ENCODE data around the gene VASP. TPM values are rescaled to one million over a fixed set of nuclear protein-coding genes. Genes with fewer than 3 reads are reported as not detected.

Gene VASP
- total RNA-seq: 100 to 1,000 TPM; 218 to 260 TPM
- long read RNA-seq, transcript VASP-201 (13 exons, 2,305 nt): major isoform, 16 of 83 reads
- long read RNA-seq, partial matches to known transcripts: 52 of 83 reads
- long read RNA-seq, other reads (novel, unspliced or antisense): 15 of 83 reads

DNA sequence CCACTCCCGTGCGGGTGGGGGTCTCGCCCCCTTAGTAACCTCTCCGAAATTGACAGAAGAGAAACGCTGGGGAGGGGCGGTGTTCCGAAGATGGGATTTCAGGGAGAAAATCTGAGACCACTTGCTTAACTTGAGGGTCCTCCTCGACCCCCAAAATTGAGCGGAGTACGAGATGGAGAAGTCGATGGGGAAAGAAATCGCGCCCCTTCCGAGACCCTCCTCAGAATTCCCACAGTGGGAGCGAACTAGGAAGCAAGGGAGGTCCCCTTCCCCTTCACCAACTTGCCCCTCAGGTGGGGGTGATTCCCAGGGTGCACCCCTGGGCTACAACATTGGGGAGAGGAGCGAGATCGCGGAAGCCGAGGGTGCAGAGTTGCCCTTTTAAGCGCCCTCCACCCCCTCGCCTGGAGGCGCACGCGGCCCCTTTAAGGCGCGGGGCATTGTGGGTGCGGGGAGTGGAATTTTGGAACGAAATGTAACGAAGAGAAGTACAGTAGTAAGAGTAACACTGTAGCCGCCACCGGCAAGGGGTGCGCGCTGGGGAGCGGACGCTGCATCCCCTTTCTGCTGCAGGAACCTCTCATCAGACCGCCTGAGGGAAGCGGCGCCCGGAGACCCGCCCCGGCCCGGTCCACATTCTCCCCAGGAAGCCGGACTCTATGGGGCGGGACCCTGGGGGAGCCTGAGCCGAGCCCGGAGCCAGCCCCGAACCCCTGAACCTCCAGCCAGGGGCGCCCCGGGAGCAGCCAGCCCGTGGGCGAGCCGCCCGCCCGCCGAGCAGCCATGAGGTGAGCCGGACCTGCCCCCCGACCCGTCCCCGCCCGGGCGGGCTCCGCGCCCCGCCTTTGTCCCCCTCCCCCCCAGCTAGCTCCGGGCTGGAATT, at the start of gene VASP:
TSS of gene VASP (plus strand) at position 491 of the 883 bp plus-strand sequence. CDS start at position 784, 293 bp downstream.
- DNase-seq (peak; percentile 91 to 94), ATAC-seq (peak; percentile 67)
- intact Hi-C loops (cut with DNase I, micrococcal nuclease): no loop called here

DNA sequence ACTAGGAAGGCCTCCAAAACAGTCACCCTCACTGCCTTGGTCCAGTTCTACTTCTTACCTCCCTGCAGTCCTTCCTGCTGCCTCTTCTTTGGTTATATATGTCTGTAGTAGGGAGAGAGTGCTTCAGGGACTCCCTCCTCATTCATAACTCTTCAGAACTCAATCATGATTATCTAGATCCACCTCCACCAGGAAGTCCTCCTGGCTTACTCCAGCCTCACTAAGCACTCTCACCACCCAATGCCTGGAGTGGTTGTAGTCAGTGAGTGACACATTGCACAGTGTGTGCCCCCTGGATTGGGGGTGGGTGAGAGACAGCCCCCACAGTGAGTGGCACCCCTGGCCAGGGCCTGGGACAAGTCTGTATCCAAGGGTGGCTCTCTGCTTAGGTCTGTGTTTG, 49.5 kb upstream of the VASP start:
- no peak for DNase-seq
- ATAC-seq: no peak
- intact Hi-C loops (cut with DNase I, micrococcal nuclease): no loop called here

DNA sequence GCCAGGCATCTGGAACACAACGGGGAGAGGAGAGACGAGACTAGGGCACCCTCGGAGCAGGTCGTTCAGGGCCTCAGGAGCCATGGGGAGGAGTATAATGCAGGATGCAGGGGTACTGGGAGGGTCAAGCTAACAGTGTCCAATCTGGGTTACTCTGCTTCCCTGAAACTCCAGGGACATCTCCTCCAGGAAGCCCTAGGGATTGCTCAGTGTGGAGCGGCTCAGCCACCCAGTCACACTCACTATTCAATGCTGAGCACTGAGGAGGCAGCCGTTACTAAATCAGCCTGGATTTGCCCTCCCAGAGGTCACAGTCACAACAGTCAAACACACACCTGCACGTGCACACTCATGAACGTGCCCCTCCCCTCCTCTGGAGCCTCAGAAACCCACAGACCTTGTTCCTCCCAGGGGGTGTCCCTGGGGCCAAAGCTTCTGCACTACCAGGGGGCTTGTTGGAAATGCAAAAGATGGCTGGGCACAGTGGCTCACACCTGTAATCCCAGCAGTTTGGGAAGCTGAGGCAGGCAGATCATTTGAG, 46.4 kb upstream of the VASP start:
- ATAC-seq: no peak
- intact Hi-C loops (cut with DNase I, micrococcal nuclease): no loop called here

DNA sequence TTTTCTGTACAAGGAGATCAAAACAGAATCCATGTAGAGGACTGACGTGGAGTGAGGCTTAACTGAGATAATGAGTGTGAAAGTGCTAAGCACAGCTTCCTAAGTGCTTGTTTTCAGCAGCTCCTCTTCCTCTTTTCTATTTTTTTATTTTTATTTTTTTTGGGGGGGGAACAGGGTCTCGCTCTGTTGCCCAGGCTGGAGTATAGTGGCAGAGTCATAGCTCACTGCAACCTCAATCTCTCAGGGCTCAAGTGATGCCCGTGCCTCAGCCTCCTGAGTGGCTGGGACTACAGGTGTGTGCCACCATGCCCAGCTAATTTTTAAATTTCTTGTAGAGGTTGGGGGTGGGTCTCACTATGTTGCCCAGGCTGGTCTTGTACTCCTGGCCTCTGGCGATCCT, 45.1 kb upstream of the VASP start:
- ATAC-seq (no peak), DNase-seq (no peak)
- intact Hi-C loops (cut with DNase I, micrococcal nuclease): no loop called here

More for the DNA sequence above, 46.4 kb upstream of the VASP start:
- no peak for DNase-seq

DNA sequence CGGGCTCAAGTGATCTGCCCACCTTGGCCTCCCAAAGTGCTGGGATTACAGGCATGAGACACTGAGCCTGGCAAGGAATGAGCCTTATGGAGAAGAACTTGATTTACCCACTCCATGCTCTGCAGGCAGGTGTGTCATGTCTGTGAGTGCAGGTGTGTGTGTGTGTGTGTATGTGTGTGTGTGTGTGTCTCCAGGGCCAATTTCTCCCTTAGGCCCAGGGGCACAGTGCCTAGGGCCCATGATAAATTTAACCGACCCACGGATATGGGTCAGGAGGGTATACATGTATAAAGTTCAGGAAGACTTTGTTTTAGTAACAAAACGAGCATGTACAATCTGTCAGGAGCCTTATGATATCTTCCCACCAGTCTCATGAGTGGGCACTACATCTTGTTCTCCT, 44.0 kb upstream of the VASP start:
- DNase-seq (no peak), ATAC-seq (no peak)
- intact Hi-C loops (cut with DNase I, micrococcal nuclease): no loop called here

DNA sequence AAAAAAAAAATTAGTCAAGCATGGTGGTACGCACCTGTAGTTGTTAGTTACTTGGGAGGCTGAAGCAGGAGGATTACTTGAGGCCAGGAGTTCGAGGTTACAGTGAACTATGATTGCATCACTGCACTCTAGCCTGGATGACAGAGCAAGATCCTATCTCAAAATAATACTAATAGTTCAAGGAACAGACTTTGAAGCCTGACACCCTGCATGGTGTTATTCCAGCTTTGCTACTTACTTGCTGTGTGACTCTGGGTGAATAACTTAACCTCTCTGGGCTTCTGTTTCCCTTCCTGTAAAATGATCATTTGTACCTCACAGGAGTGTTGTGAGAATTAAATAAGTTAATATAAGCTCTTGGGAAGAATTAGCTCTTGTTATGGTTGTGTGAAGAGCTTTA, 43.0 kb upstream of the VASP start:
- DNase-seq (no peak), ATAC-seq (no peak)
- intact Hi-C loops (cut with DNase I, micrococcal nuclease): no loop called here

DNA sequence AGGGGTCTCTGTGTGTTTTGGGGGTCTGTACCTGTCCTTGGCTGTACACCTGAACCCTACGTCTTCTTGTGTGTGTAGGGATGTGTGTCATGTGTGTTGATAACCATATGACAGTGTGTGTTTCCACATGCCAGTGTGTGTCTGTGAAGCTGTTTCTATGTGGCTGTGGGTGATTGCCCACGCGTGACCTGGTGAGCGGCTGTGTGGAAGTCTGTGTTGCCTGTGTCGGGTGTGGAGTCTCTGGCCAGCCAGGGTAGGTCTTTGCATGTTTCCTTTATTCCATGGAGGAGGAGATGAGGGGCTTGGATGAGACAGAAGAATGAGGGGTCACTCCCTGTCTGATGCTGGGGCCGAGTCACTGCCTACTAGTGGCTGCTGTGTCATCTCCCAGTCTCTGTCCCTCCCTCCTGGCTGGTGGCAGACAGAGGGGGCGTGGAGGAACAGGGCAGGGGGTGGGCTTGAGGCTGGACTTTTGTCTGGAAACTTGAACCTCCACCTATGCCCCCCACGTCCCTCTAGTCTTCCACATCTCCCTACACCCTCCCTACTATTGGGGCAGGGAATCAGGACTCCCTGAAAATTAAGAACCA, 42.3 kb upstream of the VASP start:
- ATAC-seq: no peak
- DNase-seq: no peak
- intact Hi-C loops (cut with DNase I, micrococcal nuclease): no loop called here

DNA sequence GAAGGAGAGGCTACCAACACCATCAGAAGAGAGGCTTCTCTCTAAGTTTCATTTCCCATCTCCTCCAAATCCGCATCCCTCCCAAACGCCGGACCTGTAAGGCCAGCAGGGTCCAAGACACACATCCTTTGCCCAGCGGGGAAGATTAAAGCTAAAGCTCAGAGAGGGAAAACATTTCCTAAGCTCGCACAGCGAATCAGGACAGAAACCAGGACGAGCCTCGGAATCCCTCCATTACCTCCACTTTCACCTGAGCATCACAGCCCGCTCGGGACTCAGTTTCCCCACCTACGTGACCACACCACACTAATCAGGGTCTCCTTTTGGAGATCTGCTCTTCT, 40.2 kb upstream of the VASP start:
- intact Hi-C loops (cut with DNase I, micrococcal nuclease): no loop called here
- DNase-seq: no peak
- no peak for ATAC-seq

DNA sequence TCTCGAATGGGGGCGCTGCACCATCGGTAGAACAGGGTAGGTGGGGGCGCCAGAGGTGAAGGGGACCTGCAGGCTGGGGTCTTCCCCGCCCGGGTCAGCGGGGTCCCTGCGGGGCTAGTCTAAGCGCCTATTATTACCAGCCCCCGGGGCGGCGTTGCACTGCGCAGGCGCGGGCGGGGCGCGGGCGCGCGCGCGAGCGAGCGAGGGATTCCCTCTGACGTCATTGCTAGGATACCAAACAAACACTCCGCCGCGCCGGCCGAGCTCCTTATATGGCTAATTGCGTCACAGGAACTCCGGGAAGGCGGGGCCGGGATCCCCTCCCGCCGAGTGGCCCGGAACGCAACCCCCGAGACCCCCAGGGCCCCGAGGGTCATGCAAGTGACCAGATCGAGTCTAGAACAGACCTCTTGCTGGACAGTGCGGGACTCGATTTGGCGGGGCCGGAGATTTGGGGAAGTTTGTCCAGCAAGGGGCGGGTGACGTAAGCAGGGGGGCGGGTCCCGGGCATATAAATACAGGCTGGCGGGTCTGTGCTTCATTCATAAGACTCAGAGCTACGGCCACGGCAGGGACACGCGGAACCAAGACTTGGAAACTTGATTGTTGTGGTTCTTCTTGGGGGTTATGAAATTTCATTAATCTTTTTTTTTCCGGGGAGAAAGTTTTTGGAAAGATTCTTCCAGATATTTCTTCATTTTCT, 39.7 kb upstream of the VASP start, which contains the start of gene FOSB:
TSS of gene FOSB (plus strand) at position 541 of the 703 bp plus-strand sequence. CDS start 591 bp downstream, outside the sequence.
- intact Hi-C loops (cut with DNase I, micrococcal nuclease): no loop called here
- peak; percentile 68 for ATAC-seq
- peak; percentile 94 to 96 for DNase-seq

DNA sequence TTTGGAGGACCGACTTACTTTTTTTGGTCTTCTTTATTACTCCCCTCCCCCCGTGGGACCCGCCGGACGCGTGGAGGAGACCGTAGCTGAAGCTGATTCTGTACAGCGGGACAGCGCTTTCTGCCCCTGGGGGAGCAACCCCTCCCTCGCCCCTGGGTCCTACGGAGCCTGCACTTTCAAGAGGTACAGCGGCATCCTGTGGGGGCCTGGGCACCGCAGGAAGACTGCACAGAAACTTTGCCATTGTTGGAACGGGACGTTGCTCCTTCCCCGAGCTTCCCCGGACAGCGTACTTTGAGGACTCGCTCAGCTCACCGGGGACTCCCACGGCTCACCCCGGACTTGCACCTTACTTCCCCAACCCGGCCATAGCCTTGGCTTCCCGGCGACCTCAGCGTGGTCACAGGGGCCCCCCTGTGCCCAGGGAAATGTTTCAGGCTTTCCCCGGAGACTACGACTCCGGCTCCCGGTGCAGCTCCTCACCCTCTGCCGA, 39.1 kb upstream of the VASP start:
- intact Hi-C loops (cut with DNase I, micrococcal nuclease): no loop called here
- ATAC-seq (no peak), DNase-seq (peak in 1 of 2 donors; percentile 53)

DNA sequence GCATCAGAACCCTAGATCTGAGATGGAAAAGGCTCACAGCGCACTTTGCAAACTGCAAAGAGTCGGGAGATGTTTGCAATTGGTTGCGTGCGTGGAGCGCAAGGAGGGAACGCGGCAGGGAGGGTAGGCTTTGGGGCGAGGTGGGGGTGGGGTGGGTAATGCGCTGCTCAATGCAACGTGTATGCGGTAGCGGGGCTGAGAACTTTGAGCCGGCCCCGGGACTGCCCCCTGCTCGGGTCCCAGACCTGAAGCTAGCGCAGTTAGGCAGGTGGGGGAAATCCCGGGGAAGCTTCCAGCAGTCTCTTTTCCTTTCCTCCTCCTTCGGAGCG, 38.5 kb upstream of the VASP start:
- intact Hi-C loops (cut with DNase I, micrococcal nuclease): no loop called here
- no peak for DNase-seq
- ATAC-seq: peak; percentile 28

DNA sequence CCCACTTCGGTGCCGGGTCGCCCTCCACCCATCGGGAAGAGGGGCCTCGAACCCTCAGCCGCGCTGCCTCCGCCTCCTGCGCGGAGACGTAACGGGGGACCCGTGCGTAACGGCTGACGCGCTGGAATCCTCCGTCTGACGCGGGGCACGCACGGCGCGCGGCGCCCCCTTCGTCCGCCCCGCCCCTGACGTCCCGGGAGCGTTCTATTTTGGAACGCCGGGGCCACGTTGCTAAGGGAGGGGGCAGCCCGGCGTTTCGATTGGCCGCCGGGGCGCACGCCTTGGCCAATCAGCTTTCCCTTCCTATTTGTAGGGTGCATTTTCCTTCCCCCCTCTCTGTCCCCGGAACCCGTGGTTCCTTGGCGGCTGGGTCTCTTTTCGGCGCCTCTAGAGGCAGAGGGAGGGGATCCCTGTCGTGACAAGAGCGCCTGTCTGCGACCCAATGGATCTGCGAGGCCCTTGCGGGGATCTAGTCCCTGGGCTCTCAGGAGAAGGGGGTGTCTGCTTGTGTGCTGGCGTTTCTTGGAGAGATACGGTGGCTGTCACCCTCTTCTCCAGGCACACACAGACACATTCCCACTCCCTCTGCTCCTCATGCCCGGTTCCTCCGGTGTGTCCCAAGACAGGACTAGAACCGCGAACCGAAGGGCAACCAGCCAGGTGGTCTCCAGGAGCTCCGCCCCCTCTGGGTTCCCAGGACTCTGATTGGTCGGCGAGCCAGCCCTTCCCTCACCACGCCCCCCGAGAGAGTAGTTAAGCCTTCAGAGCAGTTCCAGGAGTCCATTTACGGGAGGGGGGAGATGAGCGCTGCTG, 37.9 kb upstream of the VASP start:
- intact Hi-C loops (cut with DNase I, micrococcal nuclease): no loop called here
- ATAC-seq (peak; percentile 83), DNase-seq (peak; percentile 92 to 94)

DNA sequence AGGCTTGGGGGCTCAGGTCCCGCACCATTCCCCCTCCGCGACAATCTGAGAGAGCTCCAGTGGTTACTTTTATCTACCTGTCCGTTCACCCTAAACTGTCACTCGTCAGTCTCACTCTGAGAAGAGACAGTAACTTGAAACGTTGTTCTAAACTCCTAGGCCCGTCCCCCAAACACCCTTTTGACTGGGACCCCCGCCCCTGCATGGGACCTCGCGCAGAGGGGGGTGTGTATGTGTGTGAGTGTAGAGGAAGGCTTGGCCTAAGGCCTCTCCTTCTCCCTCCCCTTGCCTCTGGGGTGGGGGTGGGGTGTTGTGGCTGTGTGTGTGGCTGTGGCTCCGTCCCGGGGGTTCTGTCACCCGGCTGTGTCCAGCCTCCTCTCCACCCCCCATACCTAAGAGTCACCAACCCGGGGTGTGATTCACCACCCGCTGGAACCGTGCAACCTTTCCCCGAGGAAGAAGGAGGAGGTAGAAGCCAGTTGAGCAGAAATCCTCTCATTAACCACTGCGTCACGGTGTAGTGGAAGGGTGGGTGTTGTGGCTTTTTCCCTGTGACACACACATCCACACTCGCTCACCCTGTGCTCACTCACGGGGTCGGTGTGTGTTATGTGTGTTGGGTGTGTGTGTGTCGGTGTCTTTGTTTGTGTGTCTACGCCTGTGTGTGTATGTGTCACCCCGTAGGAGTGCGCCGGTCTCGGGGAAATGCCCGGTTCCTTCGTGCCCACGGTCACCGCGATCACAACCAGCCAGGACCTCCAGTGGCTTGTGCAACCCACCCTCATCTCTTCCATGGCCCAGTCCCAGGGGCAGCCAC, 37.1 kb upstream of the VASP start:
- ATAC-seq: no peak
- DNase-seq: peak in 1 of 2 donors; percentile 49
- intact Hi-C loops (cut with DNase I, micrococcal nuclease): no loop called here

DNA sequence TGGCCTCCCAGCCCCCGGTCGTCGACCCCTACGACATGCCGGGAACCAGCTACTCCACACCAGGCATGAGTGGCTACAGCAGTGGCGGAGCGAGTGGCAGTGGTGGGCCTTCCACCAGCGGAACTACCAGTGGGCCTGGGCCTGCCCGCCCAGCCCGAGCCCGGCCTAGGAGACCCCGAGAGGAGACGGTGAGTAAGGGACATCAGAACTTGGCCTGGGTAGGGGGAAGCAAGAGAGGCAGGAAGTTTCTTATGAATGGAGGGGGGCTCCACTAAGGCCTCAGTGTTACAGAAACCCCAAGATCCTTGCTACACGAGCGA, 36.6 kb upstream of the VASP start:
- intact Hi-C loops (cut with DNase I, micrococcal nuclease): no loop called here
- DNase-seq (no peak), ATAC-seq (no peak)

DNA sequence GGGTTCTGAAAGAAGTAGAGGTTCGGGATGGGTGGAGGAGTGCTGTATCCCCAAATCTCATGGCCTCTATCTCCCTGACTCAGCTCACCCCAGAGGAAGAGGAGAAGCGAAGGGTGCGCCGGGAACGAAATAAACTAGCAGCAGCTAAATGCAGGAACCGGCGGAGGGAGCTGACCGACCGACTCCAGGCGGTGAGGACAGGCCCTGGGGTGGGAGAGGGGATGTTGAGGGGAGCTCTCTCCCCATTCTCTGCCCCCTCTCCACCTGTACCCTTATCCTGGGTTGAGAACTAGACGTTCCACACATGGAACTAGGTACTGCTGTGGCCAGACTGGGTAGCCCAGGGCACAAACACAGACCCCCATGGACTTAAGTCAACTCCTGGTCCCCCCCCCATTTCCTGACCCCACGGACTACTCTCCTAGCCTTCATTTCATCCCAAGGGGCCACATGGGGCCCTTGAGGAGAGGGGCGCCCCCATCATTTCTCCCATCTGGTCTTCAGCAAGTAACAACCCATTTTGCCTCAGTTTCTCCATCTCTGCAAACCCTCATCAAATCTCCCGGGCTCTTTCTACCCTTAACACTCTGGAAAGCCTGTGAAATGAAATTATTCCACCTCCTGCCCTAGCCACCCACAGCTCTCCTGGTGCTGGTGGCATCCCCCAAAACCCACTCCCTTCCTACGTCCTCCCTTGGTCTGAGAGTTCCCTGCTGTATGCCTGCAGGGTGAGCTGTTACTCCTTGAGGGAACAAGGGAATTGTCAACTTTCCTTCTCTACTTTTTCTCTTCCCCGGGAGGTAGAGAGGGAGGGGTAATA, 36.0 kb upstream of the VASP start:
- ATAC-seq: no peak
- intact Hi-C loops (cut with DNase I, micrococcal nuclease): no loop called here

DNA sequence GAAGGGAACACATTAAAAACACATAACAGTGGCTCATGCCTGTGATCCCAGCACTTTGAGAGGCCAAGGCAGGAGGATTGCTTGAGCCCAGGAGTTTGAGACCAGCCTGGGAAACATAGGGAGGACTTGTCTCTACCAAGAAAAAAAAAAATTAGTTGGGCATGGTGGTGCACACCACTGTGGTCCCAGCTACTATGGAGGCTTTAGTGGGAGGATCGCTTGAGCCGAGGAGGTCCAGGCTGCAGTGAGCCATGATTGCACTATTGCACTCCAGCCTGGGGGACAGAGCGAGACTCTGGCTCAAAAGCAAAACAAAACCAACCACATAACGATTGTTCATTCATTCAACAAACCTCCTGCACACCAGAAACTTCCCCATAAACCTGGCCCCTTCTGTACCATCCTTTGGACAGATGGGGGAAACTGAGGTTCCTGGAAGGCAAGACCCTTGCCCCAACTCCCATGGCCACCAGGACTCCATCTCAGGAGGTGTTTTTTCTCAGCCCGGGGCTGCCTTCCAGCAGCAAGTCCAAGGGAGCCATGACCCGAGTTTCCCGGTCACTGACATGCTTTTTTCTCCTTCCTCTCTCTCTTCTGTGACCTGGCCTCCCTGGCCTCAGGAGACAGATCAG, 35.2 kb upstream of the VASP start:
- ATAC-seq: no peak
- no peak for DNase-seq
- intact Hi-C loops (cut with DNase I, micrococcal nuclease): no loop called here

More for the DNA sequence above, 36.0 kb upstream of the VASP start:
- DNase-seq: no peak
